ENCODE data around the gene PEX12.
"Not testable (repeated sequence)": the region's sequence is repeated elsewhere in the genome, so short reads cannot be mapped to it uniquely, and the experiment has no call there.

Gene PEX12

GRCh38 chr17:35534576-35535093 lies 43.7 kb downstream of the PEX12 start:
- no peak for DNase-seq

- no peak for DNase-seq
Observed at GRCh38 chr17:35531160-35531559, 47.2 kb downstream of the PEX12 start.

- DNase-seq = no peak
Observed at GRCh38 chr17:35529866-35530265, 48.5 kb downstream of the PEX12 start.

- DNase-seq = not testable (repeated sequence)
Observed at GRCh38 chr17:35529326-35529725, 49.0 kb downstream of the PEX12 start.

Data from activated effector memory CD4-positive, alpha-beta T cell treated with anti-CD3 and anti-CD28 coated beads, Interleukin-2, amount 50 U/mL, for 16 hours (primary cell).